ENCODE results near the gene PRKAR1B.

- TF ChIP-seq CTCF (conservative IDR thresholded peaks at IDR 0.05; ENCODE audit: low read length): no peak
- no peak for TF ChIP-seq EZH2phosphoT487 (IDR thresholded peaks at IDR 0.05; ENCODE audit: borderline replicate concordance, low read depth, low read length)
Measured at GRCh38 chr7:590731-591551, 136.1 kb downstream of the PRKAR1B start.
